CD4-positive, alpha-beta T cell treated with Interleukin-10 for 1 hour (primary cell): ENCODE measurements around the gene GALE.
"Not testable (repeated sequence)": the region's sequence is repeated elsewhere in the genome, so short reads cannot be mapped to it uniquely, and the experiment has no call there.

Experiments
- DNase-seq: peaks from one replicate; pipeline ENCODE4 v3.0.0-alpha.2; 2020

Gene GALE

DNA sequence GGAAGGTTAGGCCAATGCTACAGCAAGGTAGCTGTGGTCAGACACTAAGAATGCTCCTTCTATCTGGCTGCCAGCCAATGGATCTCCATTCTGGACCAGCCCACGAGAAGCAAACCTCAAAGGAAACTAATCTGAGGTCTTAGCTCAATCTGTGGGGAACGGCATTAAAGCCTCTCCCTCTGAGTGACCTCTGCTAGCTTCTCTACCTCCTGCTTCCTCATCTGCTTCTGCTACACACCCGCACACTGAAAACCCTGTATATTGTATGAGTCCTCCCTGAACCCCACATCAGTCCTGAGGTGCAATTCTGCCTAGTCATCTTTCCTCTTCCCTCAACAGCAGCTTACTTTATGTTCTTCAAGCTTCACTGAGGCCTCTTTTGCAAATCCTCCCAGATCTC is 6.9 kb upstream of the GALE start:
- no peak for DNase-seq

DNA sequence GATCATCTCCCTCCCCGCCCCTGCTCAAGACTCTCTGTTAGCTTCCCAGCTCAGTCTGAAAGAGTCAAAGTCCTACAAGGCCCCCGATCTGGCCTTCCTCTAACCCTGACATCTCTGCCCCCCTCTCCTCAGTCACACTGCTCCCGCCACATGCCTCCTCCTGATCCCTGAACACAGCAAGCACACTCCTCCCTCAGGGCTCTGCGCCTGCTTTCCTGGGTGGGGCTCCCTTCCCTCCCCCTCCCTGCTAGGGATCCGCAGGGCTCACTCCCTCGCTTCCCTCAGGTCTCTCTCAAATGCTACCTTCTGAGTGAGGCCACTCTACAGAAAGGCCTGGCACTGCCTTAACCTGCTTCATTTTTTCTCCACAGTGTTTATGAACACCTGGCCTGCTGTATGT is 5.7 kb upstream of the GALE start:
- DNase-seq = no peak

DNA sequence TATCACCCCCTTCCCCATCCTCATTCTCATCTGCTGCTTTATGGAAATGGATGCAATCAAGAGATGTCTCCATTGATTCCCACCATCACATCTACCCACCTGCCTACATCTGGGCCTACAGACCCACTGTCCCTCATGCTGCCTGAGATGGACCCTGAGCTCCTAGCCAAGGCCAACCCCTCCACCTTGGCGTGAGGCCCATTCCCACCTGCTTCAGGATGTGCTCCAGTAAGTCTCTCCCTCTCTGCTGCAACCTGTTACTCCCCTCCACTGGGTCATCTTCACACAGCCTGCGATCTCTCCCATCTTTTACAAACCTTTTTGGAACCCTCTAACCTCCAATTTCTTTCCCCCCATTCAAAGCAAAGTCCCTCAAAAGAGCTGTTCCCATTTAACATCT is 4.5 kb upstream of the GALE start:
- DNase-seq = no peak

DNA sequence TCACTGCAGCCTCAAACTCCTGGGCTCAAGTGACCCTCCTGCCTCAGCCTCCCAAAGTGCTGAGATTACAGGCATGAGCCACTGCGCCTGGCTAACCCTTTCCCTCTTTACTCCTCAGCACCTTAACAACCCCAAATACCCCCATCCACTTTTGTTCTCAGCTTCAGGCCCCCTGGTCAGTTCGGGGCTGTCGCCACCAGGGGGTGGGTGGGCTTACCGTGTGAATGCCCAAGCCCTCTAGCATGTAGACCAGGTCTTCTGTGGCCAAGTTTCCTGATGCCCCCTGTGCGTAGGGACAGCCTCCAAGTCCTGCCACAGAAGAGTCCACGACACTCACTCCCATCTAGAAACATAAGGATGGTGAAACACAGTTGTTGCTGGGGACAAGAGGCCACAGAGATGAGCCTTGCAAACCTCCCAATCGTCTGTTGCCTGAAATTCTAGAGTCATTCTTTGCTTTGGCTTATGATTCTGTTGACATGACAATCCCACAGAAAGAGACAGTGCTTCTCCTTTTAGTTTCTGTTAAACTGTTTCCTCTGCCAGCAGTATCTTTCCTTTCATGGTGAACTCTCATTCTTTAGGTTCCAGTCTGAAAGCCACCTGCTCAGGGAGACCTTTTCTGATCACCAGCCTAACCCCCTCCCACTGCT is 3.8 kb upstream of the GALE start:
- DNase-seq = no peak

DNA sequence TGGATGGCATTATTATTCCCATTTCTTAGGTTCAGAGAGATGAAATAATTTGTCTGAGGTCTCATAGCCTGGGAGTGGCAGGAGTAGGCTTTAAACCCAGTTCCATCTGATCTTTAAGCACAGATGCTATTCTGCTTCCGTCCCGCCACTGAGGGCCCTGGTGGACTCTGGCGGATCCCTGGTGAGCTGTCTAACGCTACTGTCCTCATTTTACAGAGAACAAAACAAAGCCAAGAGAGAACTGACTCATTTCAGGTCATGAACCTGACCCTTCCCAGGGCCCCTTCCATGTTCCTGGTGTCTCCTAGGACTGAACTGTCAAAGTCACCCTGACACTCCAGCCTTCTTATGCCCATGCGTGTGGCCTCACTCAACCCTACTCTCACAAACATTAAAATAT is 3.1 kb upstream of the GALE start:
- no peak for DNase-seq

DNA sequence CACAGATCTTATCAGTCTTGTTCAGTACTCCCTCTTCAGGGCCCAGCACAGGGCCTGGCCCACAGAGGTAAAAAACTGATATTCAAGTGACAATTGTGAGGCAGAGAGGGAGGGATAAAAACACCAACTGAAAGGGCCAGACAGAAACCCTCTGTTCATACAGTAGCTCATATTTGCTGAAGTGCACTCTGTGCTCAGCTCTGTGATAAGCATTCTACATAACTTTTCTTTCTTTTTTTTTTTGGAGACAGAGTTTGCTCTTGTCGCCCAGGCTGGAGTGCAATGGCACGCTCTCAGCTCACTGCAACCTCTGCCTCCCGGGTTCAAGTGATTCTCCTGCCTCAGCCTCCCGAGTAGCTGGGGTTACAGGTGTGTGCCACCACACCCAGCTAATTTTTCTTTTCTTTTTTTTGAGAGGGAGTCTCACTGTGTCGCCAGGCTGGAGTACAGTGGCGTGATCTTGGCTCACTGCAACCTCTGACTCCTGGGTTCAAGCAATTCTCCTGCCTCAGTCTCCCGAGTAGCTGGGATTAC is 2.3 kb upstream of the GALE start:
- not testable (repeated sequence) for DNase-seq

DNA sequence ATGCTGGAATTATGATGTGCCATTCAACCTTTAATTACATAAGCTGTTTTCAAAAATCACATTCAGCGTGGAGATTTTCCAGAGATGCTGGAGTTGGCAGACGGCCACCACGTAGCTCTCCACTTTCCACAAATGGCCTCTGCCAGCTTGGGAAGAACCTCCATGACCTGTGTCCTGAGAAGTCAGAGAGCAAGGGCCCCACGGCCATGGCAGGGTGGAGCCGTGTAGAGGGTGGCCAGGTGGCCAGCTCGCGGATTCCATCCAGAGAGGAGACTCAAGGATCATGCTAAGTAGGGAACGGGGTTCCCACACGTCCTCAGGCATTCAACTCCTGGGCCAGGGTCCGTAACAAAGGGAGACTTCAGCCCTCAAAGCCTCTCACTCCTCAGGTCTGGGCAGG is 1.3 kb upstream of the GALE start:
- DNase-seq = no peak

DNA sequence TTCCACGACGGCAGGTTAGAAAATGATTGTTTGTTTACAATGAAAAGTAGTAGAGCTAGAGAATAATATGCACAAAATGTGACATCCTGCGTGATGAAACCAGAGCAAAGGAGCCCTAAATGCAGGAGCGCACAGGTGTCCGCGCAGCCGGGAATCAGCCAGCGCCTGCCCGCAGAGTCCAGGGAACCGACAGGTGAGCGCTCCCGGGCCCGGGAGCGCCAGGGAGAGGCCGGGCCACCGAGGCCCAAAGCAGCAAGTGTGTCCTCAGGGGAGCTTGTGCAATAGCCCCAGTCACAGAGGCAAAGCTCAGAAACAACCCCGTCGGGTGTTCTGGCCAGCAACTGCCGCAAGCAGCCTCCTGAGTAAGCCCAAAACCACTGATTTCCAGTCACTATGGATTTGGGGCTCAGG is 789 bp upstream of the GALE start:
- DNase-seq = no peak

DNA sequence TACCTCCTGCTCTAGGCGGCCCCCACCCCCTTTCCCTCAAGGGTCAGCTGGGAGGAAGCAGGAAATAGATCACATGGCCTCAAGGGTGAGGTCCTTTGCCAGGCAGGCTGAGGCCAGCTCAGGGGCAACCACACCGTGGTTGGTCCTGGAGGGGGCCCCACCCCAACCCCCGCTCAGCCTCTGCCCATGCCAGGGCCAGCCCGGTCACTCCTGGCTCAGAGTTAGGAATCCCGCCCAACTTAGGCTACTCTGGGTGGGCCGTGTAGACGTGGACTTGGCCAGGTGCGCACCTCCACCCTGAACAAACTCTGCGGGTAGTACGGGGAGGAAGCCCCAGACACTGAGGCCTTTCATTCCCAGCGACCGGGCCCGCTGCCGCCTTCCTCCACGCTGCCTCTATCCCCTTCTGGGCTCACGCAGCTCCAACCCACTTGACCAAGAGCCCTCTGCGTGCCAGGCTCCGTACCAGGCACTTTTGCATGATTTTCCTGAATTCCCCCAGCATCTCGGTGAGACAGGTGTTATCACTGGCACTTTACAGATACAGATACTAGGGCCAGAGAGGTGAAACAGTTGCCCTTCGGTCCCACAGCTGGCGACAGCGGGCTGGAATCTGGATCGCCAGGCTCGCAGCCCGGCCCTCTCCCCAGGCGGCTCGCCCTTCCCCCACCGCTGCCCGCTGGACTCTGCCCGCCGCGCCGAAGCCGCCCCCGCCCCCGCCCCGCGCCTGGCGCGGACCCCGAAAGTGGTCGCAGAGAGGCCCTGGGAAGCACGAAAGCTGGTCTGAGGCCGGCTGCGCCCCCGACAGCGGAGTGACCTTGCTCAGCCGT is 769 bp downstream of the GALE start:
- DNase-seq = peak; percentile 40

DNA sequence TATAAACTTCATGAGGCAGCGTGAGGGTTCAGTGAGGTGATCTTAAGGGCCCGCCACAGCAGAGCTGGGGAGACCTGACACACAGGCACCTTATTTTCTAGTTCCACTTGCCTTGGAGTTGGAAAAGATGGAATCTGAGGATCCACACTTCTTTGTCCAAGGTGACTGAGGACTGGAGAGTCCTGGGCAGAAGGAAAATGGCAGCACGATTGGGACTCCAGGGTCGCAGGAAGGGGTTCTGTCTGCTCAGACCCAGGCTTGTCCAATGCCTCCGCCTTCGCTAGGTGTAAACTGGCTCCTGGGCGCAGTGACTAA is 1.3 kb downstream of the GALE start:
- no peak for DNase-seq

DNA sequence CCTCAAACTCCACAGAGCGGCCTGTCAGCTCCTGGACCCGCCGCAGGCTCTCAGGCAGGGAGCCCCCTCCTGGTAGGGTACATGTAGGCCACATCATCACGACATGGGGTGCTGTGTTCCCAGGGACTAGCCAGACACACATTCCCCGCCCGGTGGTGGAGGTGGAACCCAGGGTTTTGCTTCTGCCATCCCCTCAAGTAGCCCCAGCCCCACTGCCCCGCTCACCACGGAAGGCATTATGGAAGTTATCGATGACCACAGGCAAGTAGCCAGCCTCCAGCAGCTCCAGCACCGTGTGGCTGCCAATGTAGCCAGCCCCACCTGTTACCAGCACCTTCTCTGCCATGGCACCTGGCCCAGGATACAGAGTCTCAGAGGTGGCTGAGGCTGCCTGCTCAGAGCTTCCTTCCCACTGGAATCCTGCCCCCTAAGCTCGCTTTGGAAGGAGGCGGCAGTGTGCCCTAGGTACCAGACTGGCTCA is 1.9 kb downstream of the GALE start:
- DNase-seq = no peak

DNA sequence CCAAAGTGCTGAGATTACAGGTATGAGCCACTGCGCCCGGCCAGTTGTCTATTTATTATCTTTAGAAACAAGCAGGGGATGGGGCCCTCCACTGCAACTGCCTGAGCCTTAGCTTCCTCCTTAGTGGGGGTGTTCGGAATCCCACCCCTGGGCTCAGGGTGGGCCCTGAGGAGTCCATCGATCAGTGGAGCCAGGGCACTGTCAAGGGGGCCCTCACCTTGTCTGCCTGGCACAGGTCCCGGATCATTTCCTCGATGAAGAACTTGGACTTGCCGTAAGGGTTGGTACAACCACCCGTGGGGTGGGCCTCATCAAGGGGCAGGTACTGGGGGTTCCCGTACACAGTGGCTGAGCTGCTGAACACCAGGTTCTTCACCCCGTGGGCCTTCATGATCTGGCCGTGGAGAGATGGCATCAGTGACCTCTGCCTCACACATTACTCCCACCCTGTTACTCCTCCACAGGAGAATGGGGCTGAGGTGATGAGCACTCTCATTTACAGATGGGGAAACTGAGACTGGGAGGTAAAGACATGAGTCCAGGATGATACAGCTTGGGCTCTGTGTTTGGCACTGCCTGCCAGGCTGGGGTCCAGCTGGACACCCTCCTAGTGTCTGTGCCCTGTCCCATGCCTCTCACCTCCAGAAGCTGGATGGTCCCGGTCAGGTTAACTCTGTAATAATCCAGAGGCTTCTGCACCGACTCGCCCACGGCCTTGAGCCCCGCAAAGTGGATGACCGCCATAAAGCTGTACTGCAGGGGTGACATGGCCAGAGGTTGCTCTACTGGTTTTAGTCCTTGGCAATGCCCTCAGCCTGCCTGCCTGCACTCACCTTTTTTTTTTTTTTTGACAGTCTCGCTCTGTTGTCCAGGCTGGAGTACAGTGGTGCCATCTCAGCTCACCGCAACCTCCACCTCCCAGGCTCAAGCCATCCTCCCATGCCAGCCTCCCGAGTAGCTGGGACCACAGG is 2.8 kb downstream of the GALE start:
- DNase-seq = no peak

DNA sequence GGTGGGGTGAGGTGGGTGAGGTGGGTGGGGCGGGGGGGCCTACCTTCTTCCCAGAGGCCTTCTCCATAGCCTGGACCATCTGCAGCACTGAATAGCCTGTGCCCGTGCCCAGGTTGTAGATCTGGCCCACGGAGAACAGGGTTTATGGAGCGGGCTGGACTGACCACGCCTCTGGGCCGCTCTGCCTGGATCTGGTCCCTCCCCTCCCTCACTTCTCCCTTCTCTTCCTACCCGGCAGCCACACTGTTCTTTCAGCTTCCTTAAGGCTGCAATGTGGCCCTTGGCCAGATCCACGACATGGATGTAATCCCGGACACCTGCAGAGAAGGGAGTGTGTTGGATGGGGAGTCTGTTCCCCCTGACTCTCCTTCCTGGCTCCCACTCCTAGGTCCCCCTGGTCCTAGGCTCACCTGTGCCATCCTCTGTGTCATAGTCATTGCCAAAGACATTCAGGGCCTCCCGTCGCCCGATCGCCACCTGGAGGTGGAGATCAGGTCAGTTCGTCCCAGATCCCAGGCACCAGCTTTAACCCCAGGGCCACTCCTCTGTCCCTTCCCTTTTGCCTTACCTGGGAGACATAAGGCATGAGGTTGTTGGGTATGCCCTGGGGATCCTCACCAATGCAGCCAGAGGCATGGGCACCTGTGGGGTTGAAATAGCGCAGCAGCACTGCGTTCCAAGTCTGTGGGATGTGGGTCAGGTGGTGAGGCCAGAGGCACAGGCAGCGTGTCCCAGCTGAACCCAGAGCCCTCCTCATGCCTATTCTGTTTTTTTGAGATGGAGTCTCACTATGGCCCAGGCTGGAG is 3.9 kb downstream of the GALE start:
- DNase-seq = no peak

DNA sequence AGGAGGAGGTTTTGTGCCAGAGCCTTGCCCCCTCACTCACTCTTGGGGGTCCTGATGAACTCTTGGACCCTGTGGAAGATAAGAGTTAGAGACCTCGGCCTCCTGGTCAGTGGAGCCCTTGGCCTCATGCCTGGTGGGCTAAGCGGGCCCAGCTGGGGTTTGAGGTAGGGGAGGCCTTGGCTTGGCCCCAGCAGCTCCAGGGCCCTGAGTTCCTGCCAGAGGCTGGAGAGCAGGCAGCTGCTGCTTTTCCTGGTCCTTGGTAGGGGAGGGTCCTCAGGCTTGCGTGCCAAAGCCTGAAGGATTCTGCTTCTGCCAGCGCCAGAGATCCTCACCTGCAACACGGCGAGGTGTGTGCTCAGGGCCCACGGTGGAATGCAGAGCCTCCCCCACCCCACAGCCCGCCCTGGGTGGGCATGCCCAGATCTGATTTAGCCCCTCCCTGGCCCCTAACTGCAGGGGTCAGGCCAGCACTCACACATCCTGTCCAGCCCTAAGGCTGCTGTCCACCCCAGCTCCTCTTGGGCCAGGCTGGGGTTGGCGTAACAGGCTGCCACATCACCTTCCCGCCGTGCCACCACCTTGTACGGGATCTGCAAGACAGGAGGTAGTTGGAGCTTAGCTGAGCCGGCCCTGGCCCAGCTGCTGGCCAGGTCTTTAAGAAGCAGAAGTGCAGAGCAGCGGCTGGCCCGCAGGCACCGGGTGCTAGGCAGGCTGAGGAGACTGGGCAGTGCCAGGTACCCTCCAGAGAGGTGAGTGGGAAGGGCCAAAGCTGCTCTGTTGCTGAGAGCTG is 4.7 kb downstream of the GALE start:
- DNase-seq = no peak

DNA sequence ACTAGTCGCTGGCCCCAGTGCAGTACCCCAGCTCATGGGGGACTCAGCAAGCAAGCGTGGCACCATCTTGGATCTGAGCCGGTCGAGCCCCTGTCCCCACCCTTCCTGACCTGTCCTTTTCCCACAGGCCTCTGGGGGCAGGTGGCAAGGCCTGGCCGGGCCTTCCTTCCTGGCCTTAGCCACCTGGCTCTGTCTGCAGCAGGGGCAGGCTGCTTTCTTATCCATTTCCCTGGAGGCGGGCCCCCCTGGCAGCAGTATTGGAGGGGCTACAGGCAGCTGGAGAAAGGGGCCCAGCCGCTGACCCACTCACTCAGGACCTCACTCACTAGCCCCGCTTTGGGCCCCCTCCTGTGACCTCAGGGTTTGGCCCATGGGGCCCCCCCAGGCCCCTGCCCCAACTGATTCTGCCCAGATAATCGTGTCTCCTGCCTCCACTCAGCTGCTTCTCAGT is 5.8 kb downstream of the GALE start:
- DNase-seq = not testable (repeated sequence)

DNA sequence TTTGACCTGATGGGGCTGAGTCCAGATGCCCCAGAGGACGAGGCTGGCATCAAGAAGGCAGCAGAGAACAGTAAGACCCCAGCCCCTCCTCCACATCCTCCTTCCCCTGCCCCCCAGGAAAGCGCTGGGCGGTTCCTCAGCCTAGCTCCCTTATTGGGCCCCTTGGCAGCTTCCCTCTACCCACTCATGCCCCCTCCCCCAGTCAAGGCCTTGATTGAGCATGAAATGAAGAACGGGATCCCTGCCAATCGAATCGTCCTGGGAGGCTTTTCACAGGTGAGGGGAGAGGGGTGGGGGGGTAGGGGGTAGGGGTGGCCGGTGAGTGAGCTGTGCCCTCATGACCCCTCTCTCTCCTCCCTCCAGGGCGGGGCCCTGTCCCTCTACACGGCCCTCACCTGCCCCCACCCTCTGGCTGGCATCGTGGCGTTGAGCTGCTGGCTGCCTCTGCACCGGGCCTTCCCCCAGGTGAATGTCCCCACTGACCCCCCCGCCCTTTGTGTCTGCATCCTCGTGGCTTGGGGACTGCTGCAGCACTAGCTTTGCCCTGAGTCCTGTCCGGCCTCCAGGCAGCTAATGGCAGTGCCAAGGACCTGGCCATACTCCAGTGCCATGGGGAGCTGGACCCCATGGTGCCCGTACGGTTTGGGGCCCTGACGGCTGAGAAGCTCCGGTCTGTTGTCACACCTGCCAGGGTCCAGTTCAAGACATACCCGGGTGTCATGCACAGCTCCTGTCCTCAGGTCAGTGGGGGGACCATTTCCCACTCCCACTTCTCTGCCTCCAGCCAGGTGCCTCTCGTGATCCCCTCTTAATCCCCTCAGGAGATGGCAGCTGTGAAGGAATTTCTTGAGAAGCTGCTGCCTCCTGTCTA is 6.5 kb downstream of the GALE start:
- no peak for DNase-seq

DNA sequence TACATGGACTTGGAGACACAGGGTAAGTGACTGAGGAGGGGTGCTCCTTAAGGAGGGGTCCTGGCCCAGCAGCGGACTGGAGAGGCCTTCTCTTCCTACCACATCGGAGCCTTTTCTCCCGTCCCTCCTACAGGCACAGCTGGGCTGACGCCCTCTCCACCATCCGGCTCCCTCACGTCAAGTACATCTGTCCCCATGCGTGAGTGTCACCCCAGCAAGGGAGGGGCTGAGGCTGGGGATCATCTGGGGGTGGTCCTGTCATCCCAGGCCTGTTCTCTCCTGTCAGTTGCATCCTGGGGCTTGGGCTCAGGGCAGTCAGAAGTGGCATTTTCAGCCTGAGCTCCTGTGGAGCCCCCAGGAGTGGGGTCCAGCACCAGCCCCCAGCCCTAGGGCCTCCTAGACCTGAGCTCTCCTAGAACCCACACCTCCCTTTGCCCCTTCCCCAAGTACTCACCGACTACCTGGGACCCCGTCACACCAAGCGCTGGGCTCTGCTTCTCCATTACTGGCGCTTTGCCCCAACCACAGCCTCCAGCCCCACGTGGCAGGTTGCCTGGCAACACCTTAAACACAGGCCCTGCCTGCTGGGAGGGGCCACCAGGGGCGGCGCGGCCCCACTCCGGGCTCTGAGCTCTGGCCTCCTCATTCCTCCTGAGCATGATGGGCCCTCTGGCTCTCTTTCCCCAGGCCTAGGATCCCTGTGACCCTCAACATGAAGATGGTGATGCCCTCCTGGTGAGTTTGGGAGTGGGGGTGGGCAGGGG is 7.4 kb downstream of the GALE start:
- peak; percentile 53 for DNase-seq

DNA sequence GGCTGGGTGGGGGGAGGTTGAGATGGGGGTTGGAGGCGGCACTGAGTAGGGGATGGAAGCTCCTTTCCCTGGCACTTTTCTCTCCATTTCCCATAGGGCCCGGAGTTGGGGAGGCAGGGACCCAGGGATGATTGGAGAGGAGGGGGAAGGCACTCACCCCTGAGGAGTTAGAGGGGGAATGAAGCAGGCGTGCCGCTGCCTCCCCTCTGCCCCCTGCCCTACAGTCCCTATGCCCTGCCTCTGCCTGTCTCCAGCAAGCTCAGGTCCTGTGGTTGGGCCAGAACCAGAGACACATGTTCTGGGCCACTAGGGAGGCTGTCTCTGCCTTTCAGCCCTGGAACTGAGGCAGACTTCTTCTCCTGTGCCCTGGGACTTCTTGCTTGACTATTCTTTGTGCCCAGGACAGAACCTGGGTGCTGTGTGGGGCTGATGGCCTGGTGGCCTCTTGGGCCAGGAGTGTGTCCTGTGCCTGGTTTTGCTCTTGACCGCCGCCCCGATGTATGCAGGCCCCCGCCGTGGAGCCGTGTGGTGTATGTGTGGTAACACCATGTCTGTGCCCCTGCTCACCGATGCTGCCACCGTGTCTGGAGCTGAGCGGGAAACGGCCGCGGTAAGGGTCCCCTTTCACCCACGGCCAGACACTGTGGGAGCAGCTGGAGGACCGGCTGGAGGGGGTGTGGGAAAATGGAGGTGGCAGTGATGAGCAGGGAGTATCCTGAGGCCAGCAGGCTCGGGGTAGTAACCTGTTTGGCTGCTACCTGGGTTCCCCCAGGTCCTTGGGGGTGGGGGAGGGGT is 8.2 kb downstream of the GALE start:
- no peak for DNase-seq
